ENCODE data around the gene NXPH1.

The NXPH1 gene

DNA sequence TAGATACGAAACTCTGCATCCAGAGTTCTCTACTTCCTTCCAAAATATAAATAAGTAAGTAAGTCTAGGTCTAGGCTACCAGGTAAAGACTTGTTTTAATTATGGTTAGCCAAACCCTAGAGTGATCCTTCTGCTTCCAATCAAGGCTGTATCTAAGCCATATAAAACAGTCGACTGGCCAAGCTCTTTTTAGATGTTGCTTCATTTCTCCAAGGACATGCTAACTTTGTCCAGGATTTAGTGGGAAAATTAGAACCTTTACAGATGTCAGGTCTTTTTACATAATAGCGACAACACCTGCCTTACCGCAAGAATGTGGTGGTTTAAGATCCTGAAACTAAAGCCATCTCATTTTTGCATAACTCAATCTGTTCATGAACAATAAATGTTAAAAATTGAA is 156.8 kb downstream of the NXPH1 start:
- FAIRE-seq, result no peak
- DNase-seq (ENCODE audit: low spot score), result no peak

DNA sequence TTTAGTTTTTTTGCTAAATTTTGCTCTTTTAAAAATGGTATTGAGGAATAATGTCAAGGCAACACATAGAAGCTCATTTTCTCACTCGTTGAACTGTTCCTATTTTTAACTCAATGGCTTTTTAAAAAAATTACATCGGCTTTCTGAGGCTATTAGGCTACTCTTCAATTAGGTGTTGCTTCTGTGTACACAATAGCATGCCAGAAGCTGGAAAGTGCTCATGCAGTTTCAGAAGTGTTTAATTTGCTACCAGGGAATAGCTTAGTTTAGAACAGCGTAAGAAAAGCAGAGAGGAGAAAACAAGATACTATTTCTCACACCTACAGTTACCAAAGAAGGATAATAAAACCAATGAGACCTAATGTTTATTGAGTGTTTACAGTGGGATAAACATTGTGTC is 157.4 kb downstream of the NXPH1 start:
- no peak for DNase-seq (ENCODE audit: low spot score)
- no peak for FAIRE-seq

GRCh38 chr7:8591289-8591688 is 157.9 kb downstream of the NXPH1 start:
- DNase-seq (ENCODE audit: low spot score) (no peak), FAIRE-seq (no peak)

DNA sequence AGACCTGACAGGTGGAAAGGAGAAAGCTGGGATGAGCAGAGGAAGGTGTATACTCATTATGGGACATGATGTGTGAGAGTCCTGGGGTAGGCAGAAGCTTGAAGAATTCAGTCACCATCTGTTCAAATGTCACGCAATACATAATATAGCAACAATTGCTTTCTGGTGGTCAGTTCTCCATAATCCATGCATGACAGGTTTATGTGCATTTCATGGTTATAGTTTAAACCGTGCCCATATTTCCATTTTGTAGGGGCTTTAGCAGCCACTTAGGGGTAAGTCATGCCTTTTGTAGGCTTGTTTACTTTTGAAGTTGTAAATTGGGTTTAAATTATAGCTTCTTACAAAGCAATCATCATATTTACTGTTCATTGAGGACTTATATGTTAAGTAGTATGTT is 158.8 kb downstream of the NXPH1 start:
- no peak for FAIRE-seq

GRCh38 chr7:8594115-8594514 is 160.7 kb downstream of the NXPH1 start:
- FAIRE-seq (no peak), DNase-seq (ENCODE audit: low spot score) (no peak)

More for the DNA sequence above, 158.8 kb downstream of the NXPH1 start:
- DNase-seq (ENCODE audit: low spot score), result no peak

DNA sequence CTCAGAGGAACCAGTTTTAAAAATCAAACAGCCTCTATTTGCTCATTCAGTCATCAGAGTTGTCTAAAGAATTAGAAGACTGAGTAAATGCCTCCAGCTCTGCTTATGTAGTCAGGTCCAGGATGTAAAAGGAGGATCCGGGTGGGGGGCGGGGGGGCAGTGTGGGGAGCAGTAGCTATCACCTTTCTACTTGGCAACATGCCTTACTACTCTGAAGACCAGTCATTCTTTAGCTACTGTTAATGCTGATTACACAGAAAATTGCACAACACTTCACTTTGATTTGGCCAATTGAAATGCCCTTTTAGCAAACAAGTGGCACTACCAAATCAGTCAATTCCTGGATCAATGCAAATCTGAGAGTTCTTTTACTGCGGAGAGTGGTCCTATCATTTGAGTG is 164.2 kb downstream of the NXPH1 start:
- FAIRE-seq (no peak), DNase-seq (ENCODE audit: low spot score) (no peak)

DNA sequence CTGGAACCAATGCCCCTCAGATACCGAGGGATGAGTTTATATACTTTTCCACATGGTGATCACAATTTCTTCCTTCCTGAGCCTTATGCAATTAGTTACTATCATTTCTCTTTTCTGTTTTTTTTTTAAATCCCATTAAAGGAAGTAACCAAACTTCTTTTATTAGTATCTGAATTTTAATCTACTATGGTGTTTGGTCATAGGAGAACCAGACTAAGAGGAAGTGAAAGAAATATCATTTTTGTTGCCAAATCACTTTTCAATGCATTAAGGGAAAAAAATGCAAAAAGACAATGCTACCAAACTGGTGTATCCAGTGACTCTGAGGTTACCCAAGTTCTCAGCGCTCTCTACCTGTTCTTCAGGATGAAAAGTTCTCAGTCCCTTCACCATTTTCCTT is 167.7 kb downstream of the NXPH1 start:
- FAIRE-seq, result no peak
- DNase-seq (ENCODE audit: low spot score), result no peak

GRCh38 chr7:8605221-8605620 is 171.8 kb downstream of the NXPH1 start:
- FAIRE-seq, result no peak
- DNase-seq (ENCODE audit: low spot score), result no peak

DNA sequence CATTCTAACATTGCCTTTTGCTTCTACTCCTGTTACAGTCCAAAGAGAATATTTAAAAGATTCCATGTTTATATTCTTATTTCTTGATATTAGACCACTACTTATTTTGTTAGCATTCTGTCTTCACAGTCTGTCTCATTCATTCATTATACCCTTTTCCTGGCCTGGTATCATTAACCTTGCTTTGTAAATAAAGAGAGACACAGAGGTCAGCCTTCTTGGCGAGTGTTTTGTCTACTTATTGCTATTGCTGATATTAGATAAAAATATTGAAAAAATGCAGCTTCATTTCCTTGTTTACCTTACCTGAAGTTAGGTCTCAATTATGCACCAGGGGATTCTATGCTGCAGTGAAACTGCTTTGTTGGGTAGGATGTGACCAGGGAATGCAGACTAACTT is 179.2 kb downstream of the NXPH1 start:
- no peak for FAIRE-seq
- no peak for DNase-seq (ENCODE audit: low spot score)

GRCh38 chr7:8613191-8613590 is 179.8 kb downstream of the NXPH1 start:
- FAIRE-seq (no peak), DNase-seq (ENCODE audit: low spot score) (no peak)

DNA sequence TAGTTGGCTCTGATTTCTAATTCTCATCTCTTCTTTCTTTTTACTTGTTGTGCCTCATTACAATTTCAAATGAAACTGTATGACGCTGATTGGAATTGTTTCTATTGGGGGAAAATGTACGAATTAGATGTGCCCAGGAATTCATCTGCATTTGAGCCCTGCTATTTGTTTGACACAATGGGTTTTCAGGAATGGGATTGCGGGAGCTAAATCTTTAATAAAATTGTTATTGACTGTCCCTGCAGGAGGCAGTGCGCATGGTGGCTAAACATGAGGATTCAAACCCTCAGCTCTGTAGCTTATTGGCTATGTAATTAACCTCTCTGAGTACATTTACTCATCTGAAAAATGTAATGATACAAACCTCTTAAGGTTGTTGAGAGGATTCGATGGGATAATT is 181.6 kb downstream of the NXPH1 start:
- FAIRE-seq (no peak), DNase-seq (ENCODE audit: low spot score) (no peak)

DNA sequence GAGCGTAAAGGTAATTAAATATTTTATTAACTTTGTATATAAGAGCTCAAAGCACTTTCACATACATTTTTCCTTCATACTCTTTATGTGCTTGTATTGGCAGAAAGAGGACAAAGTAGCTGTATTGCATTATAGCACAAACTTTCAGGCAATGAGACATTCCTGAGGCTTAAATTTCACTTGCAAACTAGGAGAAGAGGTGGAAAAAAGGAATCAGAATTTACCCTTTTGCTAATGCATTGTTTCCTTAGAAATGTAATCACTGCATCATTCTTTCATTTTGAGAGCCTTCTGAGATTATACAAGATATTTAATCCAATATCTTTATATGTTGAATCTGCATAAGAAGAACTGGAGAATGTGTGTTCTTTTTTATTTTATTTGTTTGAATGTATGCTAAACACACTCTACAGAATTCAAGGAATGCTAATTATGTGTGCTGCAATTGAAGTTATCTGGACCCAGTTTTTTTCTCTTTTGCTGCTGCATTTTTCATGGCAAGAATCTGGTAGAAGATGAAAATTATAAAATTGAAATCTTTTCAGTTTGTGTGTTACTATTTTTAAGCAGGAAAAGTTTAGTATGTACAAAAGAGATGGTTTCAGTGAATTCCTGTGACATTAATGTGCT is 185.1 kb downstream of the NXPH1 start:
- no peak for FAIRE-seq

GRCh38 chr7:8620169-8620568 is 186.8 kb downstream of the NXPH1 start:
- DNase-seq (ENCODE audit: low spot score), result no peak
- FAIRE-seq, result no peak

More for the DNA sequence above, 185.1 kb downstream of the NXPH1 start:
- no peak for DNase-seq (ENCODE audit: low spot score)

DNA sequence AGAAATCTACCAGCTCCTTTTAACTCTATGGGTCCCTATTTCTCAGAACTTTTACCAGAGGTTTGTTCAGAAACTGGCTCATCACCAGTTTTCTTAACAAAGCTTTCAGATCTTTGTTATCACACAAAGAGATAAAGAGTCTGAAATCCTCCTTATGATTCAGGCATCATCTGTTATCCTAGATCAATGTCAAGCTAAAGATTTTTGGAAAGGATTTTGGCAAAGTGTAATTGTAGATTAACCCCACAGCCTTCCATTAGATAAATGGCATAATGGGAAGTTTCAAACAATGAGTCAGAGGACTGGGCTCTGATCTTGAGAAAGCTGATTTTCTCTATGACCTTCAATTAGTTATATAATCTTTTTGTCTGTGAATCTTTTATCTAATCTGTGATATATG is 192.2 kb downstream of the NXPH1 start:
- DNase-seq (ENCODE audit: low spot score), result no peak
- FAIRE-seq, result no peak

GRCh38 chr7:8627325-8627724 is 193.9 kb downstream of the NXPH1 start:
- DNase-seq (ENCODE audit: low spot score) (no peak), FAIRE-seq (no peak)

GRCh38 chr7:8628656-8629055 is 195.2 kb downstream of the NXPH1 start:
- DNase-seq (ENCODE audit: low spot score) (no peak), FAIRE-seq (no peak)

DNA sequence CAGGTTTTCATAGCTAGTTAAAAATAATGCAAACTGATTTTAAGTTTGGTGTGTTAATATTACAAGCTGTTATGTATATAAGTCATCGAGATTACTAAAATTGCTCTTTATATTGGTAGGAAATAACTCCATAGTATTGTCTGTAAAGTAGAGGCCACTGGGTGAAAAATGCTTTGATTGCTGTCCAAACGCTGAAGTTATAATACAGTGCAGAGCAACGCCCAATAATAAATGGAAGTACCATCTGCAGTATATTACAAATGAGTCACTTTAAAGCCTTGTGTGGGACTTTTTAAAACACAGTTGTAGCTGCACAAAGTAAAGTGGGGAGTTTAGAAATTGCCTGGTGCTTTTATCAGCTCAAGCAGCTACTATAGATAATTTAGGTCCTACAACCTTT is 196.1 kb downstream of the NXPH1 start:
- FAIRE-seq (no peak), DNase-seq (ENCODE audit: low spot score) (peak; percentile 3)

GRCh38 chr7:8637322-8637721 is 203.9 kb downstream of the NXPH1 start:
- FAIRE-seq, result no peak
- no peak for DNase-seq (ENCODE audit: low spot score)

DNA sequence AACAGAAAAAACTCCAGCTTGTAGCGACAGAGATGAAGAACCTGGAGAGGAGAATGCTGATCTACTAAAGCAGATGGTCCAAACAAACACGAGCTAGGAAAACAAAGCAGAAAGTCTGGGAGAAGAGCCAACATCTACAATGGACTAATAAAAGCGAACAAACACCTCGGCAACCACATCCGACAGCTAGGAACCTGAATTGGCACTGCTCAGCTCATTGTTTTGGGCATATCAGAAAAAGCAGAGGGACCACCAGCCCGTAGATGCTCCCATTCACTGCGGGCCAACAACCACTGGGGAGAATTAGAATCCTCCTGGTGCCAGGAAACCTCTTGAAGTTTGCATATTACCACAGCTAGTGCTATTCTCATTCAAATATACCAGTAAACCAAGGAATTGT is 204.7 kb downstream of the NXPH1 start:
- FAIRE-seq, result no peak

DNA sequence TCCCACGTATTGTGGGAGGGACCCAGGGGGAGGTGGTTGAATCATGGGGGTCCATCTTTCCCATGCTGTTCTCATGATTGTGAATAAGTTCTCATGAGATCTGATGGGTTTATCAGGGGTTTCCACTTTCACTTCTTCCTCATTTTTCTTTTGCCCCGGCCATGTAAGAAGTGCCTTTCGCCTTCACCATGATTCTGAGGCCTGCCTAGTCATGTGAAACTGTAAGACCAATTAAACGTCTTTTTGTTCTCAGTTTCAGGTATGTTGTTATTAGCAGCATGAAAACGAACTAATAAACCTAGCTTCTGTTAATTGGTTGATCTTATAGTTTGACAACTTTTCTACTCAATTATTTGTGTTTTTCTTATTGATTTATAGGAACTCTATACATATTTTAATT is 206.3 kb downstream of the NXPH1 start:
- FAIRE-seq, result no peak
- no peak for DNase-seq (ENCODE audit: low spot score)

More for the DNA sequence above, 204.7 kb downstream of the NXPH1 start:
- DNase-seq (ENCODE audit: low spot score), result peak; percentile 51

- FAIRE-seq (no peak), DNase-seq (ENCODE audit: low spot score) (no peak)
Observed at GRCh38 chr7:8640671-8641070, 207.3 kb downstream of the NXPH1 start.

DNA sequence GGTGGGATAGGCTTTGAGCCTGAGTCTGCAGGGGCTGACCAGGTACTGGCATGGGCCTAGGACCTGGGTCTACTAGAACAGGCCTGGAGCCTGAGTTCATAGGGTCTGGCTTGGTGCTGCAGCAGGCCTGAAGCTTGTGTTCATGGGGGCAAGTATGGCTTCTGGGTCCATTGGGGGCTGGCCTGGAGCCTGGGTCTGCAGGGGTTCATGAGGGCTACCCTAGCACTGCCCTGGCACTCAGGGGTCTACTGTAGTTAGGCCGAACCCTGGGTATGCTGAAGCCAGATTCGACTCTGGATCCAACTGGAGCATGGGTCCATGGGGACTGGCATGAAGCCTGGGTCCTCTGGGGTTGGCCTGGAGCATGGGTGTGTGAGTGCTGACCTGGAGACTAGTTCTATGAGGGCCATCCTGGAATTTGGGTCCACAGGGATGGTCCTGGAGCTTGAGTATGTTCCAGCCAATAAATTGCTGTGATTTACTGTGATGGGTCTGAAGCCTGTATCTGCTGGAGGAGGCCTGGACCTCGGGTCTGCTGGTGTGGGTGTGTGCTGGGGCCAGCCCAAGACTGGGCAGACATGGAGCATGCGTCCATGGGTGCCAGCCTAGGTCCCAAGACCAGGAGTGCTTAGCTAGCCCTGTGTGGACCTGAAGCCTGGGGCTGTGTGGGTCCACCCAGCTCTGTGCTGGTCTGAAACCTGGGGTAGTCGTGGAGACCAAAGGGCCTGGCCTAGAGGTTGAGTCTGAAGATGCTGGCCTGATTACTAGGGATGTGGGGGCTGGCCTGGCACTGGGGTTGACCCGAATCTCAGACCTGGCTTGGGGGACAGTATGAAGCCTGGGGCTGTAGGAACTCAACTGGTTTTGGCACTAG is 235.5 kb downstream of the NXPH1 start:
- no peak for DNase-seq (ENCODE audit: low spot score)
- no peak for FAIRE-seq

DNA sequence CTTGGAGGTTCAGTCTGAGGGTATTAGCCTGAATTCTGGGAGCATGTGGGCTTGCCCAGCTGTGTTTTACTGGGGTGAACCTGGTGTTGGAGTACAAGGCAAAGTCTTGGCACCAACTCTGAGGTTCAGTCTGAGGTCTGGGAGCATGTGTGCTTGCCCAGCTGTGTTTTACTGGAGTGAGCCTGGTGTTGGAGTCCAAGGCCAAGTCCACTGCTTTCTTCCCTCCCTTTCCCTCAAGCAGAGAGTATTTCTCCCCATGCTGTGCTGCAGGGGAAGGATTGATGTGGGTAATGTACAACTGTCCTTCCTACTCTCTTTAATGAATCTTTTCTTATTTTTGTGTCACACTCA is 236.1 kb downstream of the NXPH1 start:
- DNase-seq (ENCODE audit: low spot score) (no peak), FAIRE-seq (no peak)

Measured in urothelium cell line (cell line).